Measurements from ENCODE around the gene GOPC.

GOPC gene

DNA sequence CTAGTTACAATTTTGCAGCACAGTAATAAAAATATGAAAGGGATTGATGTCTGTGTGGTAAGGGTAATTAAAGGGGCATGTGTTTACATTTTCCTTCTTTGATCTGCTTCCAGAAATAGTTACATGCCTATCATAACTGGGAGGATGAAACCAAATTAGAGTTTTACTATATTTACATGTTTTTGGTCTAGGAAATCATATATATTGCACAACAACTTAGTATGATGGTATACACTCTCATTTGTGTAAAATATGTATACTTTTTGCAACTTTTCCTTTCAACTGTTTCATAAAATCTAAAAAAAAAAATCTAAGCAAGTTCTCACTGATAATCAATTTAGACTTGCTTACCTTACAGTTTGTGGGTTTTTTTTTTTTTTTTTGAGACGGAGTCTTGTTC is 87.7 kb downstream of the GOPC start:
- no peak for DNase-seq (ENCODE audit: low spot score)

DNA sequence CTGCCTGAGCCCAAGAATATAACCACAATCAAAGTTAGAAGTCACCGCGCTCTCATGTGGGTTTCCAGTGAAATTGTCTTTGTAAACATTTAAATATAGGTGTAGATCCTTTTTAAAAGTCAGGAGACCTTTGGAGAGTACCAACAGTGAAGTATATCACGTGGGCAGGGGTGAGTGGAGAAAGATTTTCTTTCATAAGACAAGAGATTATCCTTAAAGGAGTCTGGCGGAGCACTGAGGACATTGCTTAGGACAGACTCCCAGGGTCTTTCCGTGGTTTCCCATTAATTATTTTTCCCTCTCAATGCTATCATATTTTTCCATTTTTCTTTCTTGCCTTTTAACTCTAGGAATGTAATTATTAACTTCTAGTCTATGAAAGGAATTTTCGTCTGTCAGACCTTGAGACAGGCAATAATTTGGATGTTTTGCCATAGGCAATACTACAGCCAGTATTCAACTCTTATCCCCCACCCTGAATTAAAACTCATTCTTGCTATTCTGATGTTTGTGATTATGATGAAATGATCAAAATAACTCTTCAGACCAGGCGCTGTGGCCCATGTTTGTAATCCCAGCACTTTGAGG is 88.4 kb downstream of the GOPC start:
- no peak for DNase-seq (ENCODE audit: low spot score)

DNA sequence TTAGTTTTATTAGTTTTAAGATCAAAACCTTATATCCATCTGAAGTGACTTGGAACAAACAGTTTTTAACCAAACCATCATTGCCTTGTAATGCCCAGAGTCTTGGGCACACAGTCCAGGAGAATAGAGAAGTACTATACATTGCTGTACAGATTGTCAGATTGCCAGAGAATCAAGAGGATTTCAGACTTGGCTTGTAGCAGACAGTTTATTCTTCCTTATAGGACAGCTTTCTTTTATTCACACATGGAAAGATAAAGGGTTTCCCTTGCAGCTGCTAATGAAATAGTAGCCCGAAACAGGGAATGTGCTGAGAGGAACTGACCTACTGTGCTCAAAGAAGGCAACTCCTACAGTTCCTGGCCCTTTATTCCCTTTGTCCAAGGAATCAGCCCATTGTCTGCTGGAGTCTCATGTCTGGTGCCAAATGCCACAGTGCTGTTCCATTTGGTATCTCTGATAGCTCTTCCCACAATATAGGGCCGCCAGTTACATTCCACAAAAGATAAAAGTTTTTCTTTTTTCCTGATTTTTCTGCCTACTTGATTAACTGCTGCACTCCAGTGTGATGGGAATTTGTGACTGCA is 89.2 kb downstream of the GOPC start:
- no peak for DNase-seq (ENCODE audit: low spot score)

DNA sequence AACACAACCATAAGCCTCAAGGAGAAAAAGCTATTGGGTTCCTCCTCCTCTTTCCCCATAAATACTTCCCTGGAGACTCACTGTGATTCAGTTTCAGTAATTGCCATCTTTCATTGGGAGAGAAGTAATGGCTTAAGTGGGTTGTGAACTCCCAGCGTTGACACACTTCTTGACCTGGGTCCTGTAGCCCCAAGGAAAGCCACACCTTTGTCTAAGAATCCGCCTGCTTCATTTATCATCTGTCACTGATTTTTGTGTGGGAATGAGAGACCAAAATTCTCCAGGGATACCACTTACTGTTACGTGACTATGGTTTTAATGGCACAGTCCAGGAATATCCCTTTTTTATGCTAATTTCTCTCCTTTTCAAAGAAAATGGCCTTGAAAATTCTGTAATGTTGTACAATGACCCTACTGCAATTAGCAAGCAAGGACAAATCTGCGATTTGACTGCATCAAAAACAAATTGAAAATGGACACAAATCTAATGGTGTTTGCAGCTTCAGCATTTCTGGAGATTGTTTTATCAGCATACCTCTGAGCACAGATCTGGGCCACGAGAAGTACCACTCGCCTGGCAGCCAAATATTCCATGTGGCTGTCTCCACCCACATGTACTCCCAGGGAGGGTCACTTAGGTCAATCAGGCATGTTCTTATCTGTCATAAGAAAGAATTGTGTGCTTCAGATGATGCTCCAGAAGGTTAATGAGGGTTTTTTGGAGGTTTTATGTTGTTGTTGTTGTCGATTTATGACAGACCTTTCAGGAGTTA is 90.1 kb downstream of the GOPC start:
- no peak for DNase-seq (ENCODE audit: low spot score)
